Skin epidermis (tissue), 12 donors: ENCODE results near the gene KCTD2.

Experiments
- H3K27ac ChIP-seq, 21 experiments: fragments of 200-600 bp; sonication (generic) in 11 of 21; one replicate each; pipeline ENCODE4 v1.5.0; 2020; ENCODE audit warnings: mild to moderate bottlenecking in 3 of 21, inconsistent platforms in 2 of 21, moderate library complexity in 2 of 21
- H3K4me3 ChIP-seq, 7 experiments: fragments of 200-600 bp; sonication (generic) in 2 of 7; one replicate each; pipeline ENCODE4 v1.5.0; 2020; ENCODE audit warnings: inconsistent platforms in 2 of 7, mild to moderate bottlenecking in 2 of 7, moderate library complexity in 1 of 7

The KCTD2 gene

GRCh38 chr17:75088465-75089417 is 41.7 kb downstream of the KCTD2 start:
- peak overlapping the region; percentile 78 to 98 (median 89) for H3K27ac ChIP-seq

GRCh38 chr17:75090871-75091854 is 44.1 kb downstream of the KCTD2 start:
- H3K27ac ChIP-seq, result peak overlapping the region in 13 of 21 experiments; percentile 10 to 79 (median 54)
- H3K4me3 ChIP-seq, result no peak overlapping the region

More at GRCh38 chr17:75088465-75089417, 41.7 kb downstream of the KCTD2 start:
- peak overlapping the region; percentile 44 to 67 (median 51) for H3K4me3 ChIP-seq

GRCh38 chr17:75091855-75092327 is 44.9 kb downstream of the KCTD2 start:
- H3K4me3 ChIP-seq, result no peak overlapping the region
- H3K27ac ChIP-seq, result peak overlapping the region in 5 of 21 experiments; percentile 55 to 79 (median 70)

- Histone ChIP-seq H3K4me3 (no peak overlapping the region), H3K27ac (peak overlapping the region in 17 of 21 experiments; percentile 0 to 82 (median 58))
Observed at GRCh38 chr17:75093548-75094158, 46.6 kb downstream of the KCTD2 start.

GRCh38 chr17:75094871-75095399 is 47.9 kb downstream of the KCTD2 start:
- Histone ChIP-seq H3K27ac (peak overlapping the region in 11 of 21 experiments; percentile 7 to 82 (median 45)), H3K4me3 (no peak overlapping the region)

GRCh38 chr17:75096082-75096625 is 49.1 kb downstream of the KCTD2 start:
- H3K27ac ChIP-seq, result peak overlapping the region in 15 of 21 experiments; percentile 7 to 77 (median 58)
- H3K4me3 ChIP-seq, result no peak overlapping the region

- peak overlapping the region in 1 of 21 experiments; percentile 24 for H3K27ac ChIP-seq
- no peak overlapping the region for H3K4me3 ChIP-seq
Observed at GRCh38 chr17:75097865-75098264, 50.8 kb downstream of the KCTD2 start.

- no peak overlapping the region for H3K27ac ChIP-seq
- no peak overlapping the region for H3K4me3 ChIP-seq
Observed at GRCh38 chr17:75098861-75099260, 51.8 kb downstream of the KCTD2 start.

GRCh38 chr17:75099881-75100595 is 53.0 kb downstream of the KCTD2 start:
- Histone ChIP-seq H3K27ac (no peak overlapping the region), H3K4me3 (no peak overlapping the region)

GRCh38 chr17:75102385-75102821 is 55.4 kb downstream of the KCTD2 start:
- no peak overlapping the region for H3K27ac ChIP-seq
- no peak overlapping the region for H3K4me3 ChIP-seq

- Histone ChIP-seq H3K27ac (no peak overlapping the region), H3K4me3 (no peak overlapping the region)
Observed at GRCh38 chr17:75103601-75104554, 56.9 kb downstream of the KCTD2 start.

GRCh38 chr17:75105126-75106080 is 58.4 kb downstream of the KCTD2 start:
- Histone ChIP-seq H3K27ac (no peak overlapping the region), H3K4me3 (no peak overlapping the region)

- no peak overlapping the region for H3K27ac ChIP-seq
- no peak overlapping the region for H3K4me3 ChIP-seq
Observed at GRCh38 chr17:75108193-75108592, 61.2 kb downstream of the KCTD2 start.

- Histone ChIP-seq H3K4me3 (peak overlapping the region; percentile 56 to 77 (median 73)), H3K27ac (peak overlapping the region in 11 of 21 experiments; percentile 31 to 91 (median 84))
Observed at GRCh38 chr17:75109046-75109406, 62.0 kb downstream of the KCTD2 start.

GRCh38 chr17:75109407-75110233 is 62.6 kb downstream of the KCTD2 start, which contains the start of gene ARMC7:
Gene ARMC7, plus strand, starts transcription at chr17:75109969. Its CDS starts 320 bp downstream, at chr17:75110289.
- Histone ChIP-seq H3K4me3 (peak within 1 kb of the TSS; percentile 56 to 77 (median 73)), H3K27ac (peak within 1 kb of the TSS; percentile 47 to 94 (median 84))
